ENCODE measurements around the gene MED4. TPM values are rescaled to one million over a fixed set of nuclear protein-coding genes. Genes with fewer than 3 reads are reported as not detected.

MED4 gene
- polyA plus RNA-seq, 4 donors, result 50.9 to 69.4 (median 66.6) TPM

- 3 to 38% (median 25%) methylated on average over 3 of the region's 3 CpGs for WGBS, 3 donors
- no peaks in the 10 kb centered on the region for H3K36me3 ChIP-seq (ENCODE audit: control insufficient read depth in 3 of 3, insufficient read depth in 2 of 3, low read depth in 1 of 3, low read length in 3 of 3)
- H3K4me3 ChIP-seq (ENCODE audit: low read depth in 1 of 3, low read length in 3 of 3), result no peak overlapping the region
- no peak for FAIRE-seq
- H3K27ac ChIP-seq (ENCODE audit: low read depth in 1 of 3, low read length in 2 of 3), result peak overlapping the region in 1 of 3 donors; percentile 78
- no peaks in the 10 kb centered on the region for H3K9me3 ChIP-seq (ENCODE audit: control insufficient read depth in 2 of 2, insufficient read depth in 1 of 2, low read depth in 1 of 2, low read length in 1 of 2)
- H3K27me3 ChIP-seq (ENCODE audit: control insufficient read depth in 3 of 3, insufficient read depth in 3 of 3, low read length in 3 of 3), result no peaks in the 10 kb centered on the region
- peak; percentile 11 to 54 for DNase-seq
- H3K4me1 ChIP-seq (ENCODE audit: control insufficient read depth in 3 of 3, insufficient read depth in 2 of 3, low read depth in 1 of 3, low read length in 2 of 3), result peaks cover 0 to 2% (median 0%) of the 10 kb centered on the region in 3 donors
These were observed 16.2 kb upstream of the MED4 start for GRCh38 chr13:48110931-48111721.

GRCh38 chr13:48110132-48110868 is 15.4 kb upstream of the MED4 start:
- no peak overlapping the region for H3K4me3 ChIP-seq (ENCODE audit: low read depth in 1 of 3, low read length in 3 of 3)
- no peaks in the 10 kb centered on the region for H3K9me3 ChIP-seq (ENCODE audit: control insufficient read depth in 2 of 2, insufficient read depth in 1 of 2, low read depth in 1 of 2, low read length in 1 of 2)
- DNase-seq (no peak), FAIRE-seq (peak; percentile 19)
- peaks cover 0 to 2% (median 0%) of the 10 kb centered on the region in 3 donors for H3K4me1 ChIP-seq (ENCODE audit: control insufficient read depth in 3 of 3, insufficient read depth in 2 of 3, low read depth in 1 of 3, low read length in 2 of 3)
- 21 to 39% (median 22%) methylated on average over 3 of the region's 3 CpGs for WGBS, 3 donors
- no peaks in the 10 kb centered on the region for H3K27me3 ChIP-seq (ENCODE audit: control insufficient read depth in 3 of 3, insufficient read depth in 3 of 3, low read length in 3 of 3)
- H3K36me3 ChIP-seq (ENCODE audit: control insufficient read depth in 3 of 3, insufficient read depth in 2 of 3, low read depth in 1 of 3, low read length in 3 of 3), result no peaks in the 10 kb centered on the region
- peak overlapping the region in 1 of 3 donors; percentile 67 for H3K27ac ChIP-seq (ENCODE audit: low read depth in 1 of 3, low read length in 2 of 3)

DNA sequence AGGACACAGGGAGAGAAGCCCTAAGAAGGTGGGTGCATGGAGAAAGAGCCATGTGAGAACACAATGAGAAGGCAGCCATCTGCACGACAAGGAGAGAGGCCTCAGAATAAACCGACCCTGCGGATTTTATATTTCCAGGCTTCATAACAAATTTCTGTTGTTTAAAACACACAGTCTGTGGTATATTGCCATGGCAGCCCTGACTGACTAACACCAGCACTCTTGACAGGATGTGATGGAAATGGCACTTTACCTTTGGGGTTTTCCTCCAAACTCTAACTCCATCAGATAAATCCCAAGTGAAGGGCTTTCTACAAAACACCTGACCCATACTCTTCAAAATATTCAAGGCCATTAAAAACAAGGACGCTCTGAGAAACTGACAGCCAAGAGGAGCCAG is 13.2 kb upstream of the MED4 start:
- no peaks in the 10 kb centered on the region for H3K36me3 ChIP-seq (ENCODE audit: control insufficient read depth in 3 of 3, insufficient read depth in 2 of 3, low read depth in 1 of 3, low read length in 3 of 3)
- DNase-seq, result no peak
- H3K4me1 ChIP-seq (ENCODE audit: control insufficient read depth in 3 of 3, insufficient read depth in 2 of 3, low read depth in 1 of 3, low read length in 2 of 3), result peaks cover 0 to 2% (median 0%) of the 10 kb centered on the region in 3 donors
- FAIRE-seq, result no peak
- no peaks in the 10 kb centered on the region for H3K9me3 ChIP-seq (ENCODE audit: control insufficient read depth in 2 of 2, insufficient read depth in 1 of 2, low read depth in 1 of 2, low read length in 1 of 2)
- WGBS, 3 donors, result 70 to 84% (median 77%) methylated on average over 4 of the region's 4 CpGs
- no peak overlapping the region for H3K4me3 ChIP-seq (ENCODE audit: low read depth in 1 of 3, low read length in 3 of 3)
- H3K27me3 ChIP-seq (ENCODE audit: control insufficient read depth in 3 of 3, insufficient read depth in 3 of 3, low read length in 3 of 3), result no peaks in the 10 kb centered on the region
- no peak overlapping the region for H3K27ac ChIP-seq (ENCODE audit: low read depth in 1 of 3, low read length in 2 of 3)

GRCh38 chr13:48097793-48098192 is 2.9 kb upstream of the MED4 start:
- FAIRE-seq, result no peak
- Histone ChIP-seq H3K36me3 (ENCODE audit: control insufficient read depth in 3 of 3, insufficient read depth in 2 of 3, low read depth in 1 of 3, low read length in 3 of 3) (no peaks in the 10 kb centered on the region), H3K4me1 (ENCODE audit: control insufficient read depth in 3 of 3, insufficient read depth in 2 of 3, low read depth in 1 of 3, low read length in 2 of 3) (peaks cover 0 to 6% (median 4%) of the 10 kb centered on the region in 3 donors), H3K27me3 (ENCODE audit: control insufficient read depth in 3 of 3, insufficient read depth in 3 of 3, low read length in 3 of 3) (no peaks in the 10 kb centered on the region), H3K27ac (ENCODE audit: low read depth in 1 of 3, low read length in 2 of 3) (no peak overlapping the region), H3K9me3 (ENCODE audit: control insufficient read depth in 2 of 2, insufficient read depth in 1 of 2, low read depth in 1 of 2, low read length in 1 of 2) (no peaks in the 10 kb centered on the region), H3K4me3 (ENCODE audit: low read depth in 1 of 3, low read length in 3 of 3) (no peak overlapping the region)
- DNase-seq, result no peak
- WGBS, 3 donors, result 87 to 92% (median 87%) methylated on average over 4 of the region's 4 CpGs

DNA sequence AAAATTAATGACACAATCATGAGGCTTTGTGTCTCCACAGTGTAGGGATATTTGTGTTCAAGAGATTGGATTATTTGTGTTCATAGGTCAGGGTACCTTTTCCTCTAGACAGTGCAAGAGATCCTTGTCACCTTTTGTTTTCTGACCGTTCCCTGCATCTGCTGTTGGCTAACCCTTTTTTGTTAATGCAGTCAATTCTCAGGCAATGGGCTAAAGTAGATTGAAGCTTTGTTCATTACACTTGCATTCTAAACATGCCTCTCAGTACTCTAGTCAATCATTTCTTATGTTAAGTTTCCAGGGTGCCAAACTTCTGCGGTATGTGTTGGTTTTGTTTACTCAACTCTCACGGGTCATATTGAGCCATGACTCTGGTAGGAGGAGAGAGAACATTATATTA is 1.8 kb upstream of the MED4 start:
- H3K4me1 ChIP-seq (ENCODE audit: control insufficient read depth in 3 of 3, insufficient read depth in 2 of 3, low read depth in 1 of 3, low read length in 2 of 3), result peaks cover 3 to 6% (median 6%) of the 10 kb centered on the region in 3 donors
- FAIRE-seq (no peak), DNase-seq (peak in 1 of 2 donors; percentile 21)
- no peaks in the 10 kb centered on the region for H3K27me3 ChIP-seq (ENCODE audit: control insufficient read depth in 3 of 3, insufficient read depth in 3 of 3, low read length in 3 of 3)
- H3K36me3 ChIP-seq (ENCODE audit: control insufficient read depth in 3 of 3, insufficient read depth in 2 of 3, low read depth in 1 of 3, low read length in 3 of 3), result no peaks in the 10 kb centered on the region
- no peak overlapping the region for H3K27ac ChIP-seq (ENCODE audit: low read depth in 1 of 3, low read length in 2 of 3)
- no peaks in the 10 kb centered on the region for H3K9me3 ChIP-seq (ENCODE audit: control insufficient read depth in 2 of 2, insufficient read depth in 1 of 2, low read depth in 1 of 2, low read length in 1 of 2)
- 28 to 47% (median 43%) methylated on average over 3 of the region's 3 CpGs for WGBS, 3 donors
- H3K4me3 ChIP-seq (ENCODE audit: low read depth in 1 of 3, low read length in 3 of 3), result no peak overlapping the region

- H3K27ac ChIP-seq (ENCODE audit: low read depth in 1 of 3, low read length in 2 of 3), result peak overlapping the region in 2 of 3 donors; percentile 46 to 89
- FAIRE-seq (no peak), DNase-seq (peak in 1 of 2 donors; percentile 3)
- peak overlapping the region; percentile 69 to 98 (median 95) for H3K4me3 ChIP-seq (ENCODE audit: low read depth in 1 of 3, low read length in 3 of 3)
- no peaks in the 10 kb centered on the region for H3K27me3 ChIP-seq (ENCODE audit: control insufficient read depth in 3 of 3, insufficient read depth in 3 of 3, low read length in 3 of 3)
- WGBS, 3 donors, result 0 to 1% (median 0%) methylated on average over 14 of the region's 14 CpGs
- peaks cover 0 to 2% (median 0%) of the 10 kb centered on the region in 3 donors for H3K36me3 ChIP-seq (ENCODE audit: control insufficient read depth in 3 of 3, insufficient read depth in 2 of 3, low read depth in 1 of 3, low read length in 3 of 3)
- H3K4me1 ChIP-seq (ENCODE audit: control insufficient read depth in 3 of 3, insufficient read depth in 2 of 3, low read depth in 1 of 3, low read length in 2 of 3), result peaks cover 5 to 6% (median 6%) of the 10 kb centered on the region in 3 donors
- no peaks in the 10 kb centered on the region for H3K9me3 ChIP-seq (ENCODE audit: control insufficient read depth in 2 of 2, insufficient read depth in 1 of 2, low read depth in 1 of 2, low read length in 1 of 2)
These were observed 512 bp downstream of the MED4 start for GRCh38 chr13:48094404-48094780.

DNA sequence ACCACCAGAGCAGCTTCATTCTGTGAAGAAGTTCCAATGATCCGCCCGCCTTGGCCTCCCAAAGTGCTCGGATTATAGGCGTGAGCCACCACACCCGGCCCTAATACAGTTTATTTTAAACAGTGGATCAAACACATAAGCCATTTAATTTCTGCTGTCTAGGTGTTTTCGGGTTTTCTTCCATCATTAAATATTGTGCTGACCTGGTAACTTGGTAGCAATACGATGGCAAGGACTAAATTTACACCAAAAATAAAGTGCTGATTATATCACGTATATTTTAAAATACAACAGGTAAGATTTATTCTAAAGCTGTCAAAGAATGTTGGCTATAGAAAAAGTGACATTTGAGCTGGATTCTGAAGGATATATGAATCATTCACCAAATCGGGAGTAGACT is 1.3 kb downstream of the MED4 start:
- 51 to 73% (median 68%) methylated on average over 9 of the region's 9 CpGs for WGBS, 3 donors
- FAIRE-seq (no peak), DNase-seq (no peak)
- Histone ChIP-seq H3K36me3 (ENCODE audit: control insufficient read depth in 3 of 3, insufficient read depth in 2 of 3, low read depth in 1 of 3, low read length in 3 of 3) (peaks cover 0 to 2% (median 0%) of the 10 kb centered on the region in 3 donors), H3K27me3 (ENCODE audit: control insufficient read depth in 3 of 3, insufficient read depth in 3 of 3, low read length in 3 of 3) (no peaks in the 10 kb centered on the region), H3K9me3 (ENCODE audit: control insufficient read depth in 2 of 2, insufficient read depth in 1 of 2, low read depth in 1 of 2, low read length in 1 of 2) (no peaks in the 10 kb centered on the region), H3K4me3 (ENCODE audit: low read depth in 1 of 3, low read length in 3 of 3) (peak overlapping the region; percentile 69 to 98 (median 95)), H3K4me1 (ENCODE audit: control insufficient read depth in 3 of 3, insufficient read depth in 2 of 3, low read depth in 1 of 3, low read length in 2 of 3) (peaks cover 6% of the 10 kb centered on the region in 3 donors), H3K27ac (ENCODE audit: low read depth in 1 of 3, low read length in 2 of 3) (no peak overlapping the region)

- Histone ChIP-seq H3K9me3 (ENCODE audit: control insufficient read depth in 2 of 2, insufficient read depth in 1 of 2, low read depth in 1 of 2, low read length in 1 of 2) (no peaks in the 10 kb centered on the region), H3K4me3 (ENCODE audit: low read depth in 1 of 3, low read length in 3 of 3) (no peak overlapping the region), H3K27me3 (ENCODE audit: control insufficient read depth in 3 of 3, insufficient read depth in 3 of 3, low read length in 3 of 3) (no peaks in the 10 kb centered on the region), H3K4me1 (ENCODE audit: control insufficient read depth in 3 of 3, insufficient read depth in 2 of 3, low read depth in 1 of 3, low read length in 2 of 3) (peaks cover 0 to 3% (median 0%) of the 10 kb centered on the region in 3 donors), H3K27ac (ENCODE audit: low read depth in 1 of 3, low read length in 2 of 3) (no peak overlapping the region), H3K36me3 (ENCODE audit: control insufficient read depth in 3 of 3, insufficient read depth in 2 of 3, low read depth in 1 of 3, low read length in 3 of 3) (peaks cover 0 to 23% (median 5%) of the 10 kb centered on the region in 3 donors)
- FAIRE-seq (no peak), DNase-seq (no peak)
- WGBS, 3 donors, result 86 to 89% (median 88%) methylated on average over 2 of the region's 2 CpGs
These were observed 8.6 kb downstream of the MED4 start for GRCh38 chr13:48086272-48086671.
